HG03066 (cell line): Measurements from ENCODE around the gene SH3BGRL3.
"Not testable (repeated sequence)": the region's sequence is repeated elsewhere in the genome, so short reads cannot be mapped to it uniquely, and the experiment has no call there.

ENCODE experiments used
- ATAC-seq: cut with Tn5 transposase; IDR thresholded peaks from one replicate; pipeline ENCODE4 v1.9.1; 2021; ENCODE audit warnings: low read depth; ENCODE audit not compliant: unreplicated experiment

SH3BGRL3 gene

GRCh38 chr1:26290122-26290881 lies 10.4 kb downstream of the SH3BGRL3 start:
- no peak for ATAC-seq

GRCh38 chr1:26290882-26291261 lies 11.0 kb downstream of the SH3BGRL3 start:
- no peak for ATAC-seq

- ATAC-seq = no peak
Measured at GRCh38 chr1:26291433-26291832, 11.5 kb downstream of the SH3BGRL3 start.

- ATAC-seq = no peak
Measured at GRCh38 chr1:26291939-26292338, 12.1 kb downstream of the SH3BGRL3 start.

DNA sequence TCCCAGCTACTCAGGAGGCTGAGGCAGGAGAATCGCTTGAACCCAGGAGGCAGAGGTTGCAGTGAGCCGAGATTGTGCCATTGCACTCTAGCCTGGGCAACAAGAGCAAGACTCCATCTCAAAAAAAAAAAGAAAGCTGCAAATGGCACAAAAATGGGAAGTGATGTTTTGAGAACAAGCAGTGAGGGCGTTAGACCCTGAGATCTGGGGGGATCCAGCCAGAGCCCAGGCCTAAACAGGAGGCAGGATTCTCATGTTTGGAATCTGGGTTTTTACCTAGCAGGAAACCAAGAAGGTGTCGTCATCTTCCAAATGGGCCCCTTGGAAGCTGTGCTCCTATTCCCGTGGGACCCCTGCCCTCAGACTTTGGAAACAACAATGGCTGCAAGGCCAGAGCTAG lies 12.8 kb downstream of the SH3BGRL3 start:
- ATAC-seq = not testable (repeated sequence)

GRCh38 chr1:26293911-26294463 lies 14.1 kb downstream of the SH3BGRL3 start:
- no peak for ATAC-seq

- ATAC-seq = no peak
Measured at GRCh38 chr1:26295194-26296138, 15.6 kb downstream of the SH3BGRL3 start.

GRCh38 chr1:26296340-26297056 lies 16.6 kb downstream of the SH3BGRL3 start:
- ATAC-seq = no peak

DNA sequence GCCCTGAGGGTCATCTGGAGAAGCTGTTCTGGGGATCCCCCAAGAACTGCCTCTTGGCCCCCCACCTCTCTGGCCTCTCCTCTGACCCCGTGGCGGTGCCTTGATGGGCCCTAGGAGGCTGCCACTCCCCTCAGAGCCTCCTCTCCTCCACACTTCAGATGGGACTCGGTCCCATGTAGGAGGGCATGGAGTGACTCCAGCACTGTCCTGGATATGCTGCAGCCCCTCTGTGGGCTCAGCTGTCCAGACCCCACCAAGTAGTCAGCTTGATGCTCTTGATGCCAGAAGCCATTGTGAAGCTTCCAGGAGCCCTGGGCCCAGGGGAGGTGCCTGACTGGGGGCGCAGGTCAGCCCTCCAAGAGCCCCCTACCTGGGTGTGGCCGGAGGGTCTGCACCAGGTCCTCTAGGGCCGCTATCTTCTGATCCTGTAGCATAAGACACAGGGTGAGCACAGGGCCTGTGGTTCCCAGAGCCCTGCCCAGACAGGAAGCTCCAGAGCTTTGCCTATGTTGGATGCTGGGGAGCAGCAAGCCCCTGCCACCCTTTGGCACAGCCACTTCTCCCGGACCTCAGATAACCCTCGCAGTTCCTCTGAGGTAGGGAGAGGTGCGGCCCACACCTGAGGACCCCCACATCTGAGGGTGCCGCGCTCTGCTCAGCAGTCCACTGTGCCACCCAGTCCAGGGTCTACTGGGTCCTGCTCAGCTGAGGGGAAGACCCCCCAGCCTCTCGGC lies 17.3 kb downstream of the SH3BGRL3 start:
- no peak for ATAC-seq

DNA sequence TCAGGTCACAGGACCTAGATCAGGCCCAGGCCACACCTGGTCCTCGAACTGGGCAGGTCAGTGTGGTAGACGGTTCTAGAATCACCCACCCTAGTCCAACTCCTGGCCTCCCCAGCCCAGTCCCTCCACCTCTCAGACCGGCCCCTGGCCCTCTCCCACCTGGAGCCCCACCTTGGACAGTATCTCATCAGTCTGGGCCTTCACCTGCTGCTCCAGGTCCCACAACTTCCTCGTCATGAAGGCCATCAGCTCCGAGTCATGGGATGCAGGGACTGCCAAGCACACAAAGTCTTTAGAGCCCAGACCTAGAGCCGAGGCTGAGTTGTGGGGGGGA lies 17.9 kb downstream of the SH3BGRL3 start:
- ATAC-seq = no peak

DNA sequence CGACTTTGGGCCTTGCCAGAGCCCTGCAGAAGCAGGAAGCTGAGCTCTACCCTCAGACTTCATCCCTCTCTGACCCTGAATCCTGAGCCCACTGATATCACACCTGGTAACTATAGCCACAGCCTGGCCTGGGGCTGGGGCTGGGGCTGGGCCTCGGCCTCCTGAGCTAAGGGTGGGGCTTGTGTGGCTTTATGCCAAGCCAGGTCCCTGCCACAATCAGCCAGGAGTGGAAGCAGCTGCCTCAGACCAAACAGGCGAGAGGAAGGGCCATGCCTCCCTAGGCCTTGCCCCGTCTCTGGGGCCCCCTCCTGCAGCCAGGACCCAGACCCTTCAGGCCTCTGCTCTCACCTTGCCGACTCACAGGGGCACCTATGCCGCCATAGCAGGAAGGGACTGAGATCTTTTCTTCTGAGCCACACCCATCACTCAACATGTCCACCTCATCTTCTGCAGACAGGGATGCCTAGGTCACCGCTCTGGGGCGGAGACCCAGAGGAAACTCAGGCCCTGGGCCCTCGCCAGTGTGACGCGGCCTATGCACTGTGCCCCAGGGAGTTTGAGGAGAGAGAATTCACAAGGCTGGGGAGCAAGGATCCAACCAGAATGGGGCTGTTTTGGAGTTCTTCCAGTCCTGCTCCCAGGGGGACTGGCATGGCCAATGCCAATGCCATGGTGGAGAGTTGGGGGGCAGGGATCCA lies 20.8 kb downstream of the SH3BGRL3 start:
- ATAC-seq = no peak

GRCh38 chr1:26302733-26303405 lies 23.0 kb downstream of the SH3BGRL3 start:
- no peak for ATAC-seq

- ATAC-seq = no peak
Measured at GRCh38 chr1:26305667-26306289, 25.9 kb downstream of the SH3BGRL3 start.

- ATAC-seq = peak; percentile 99
Measured at GRCh38 chr1:26306290-26307229, 26.7 kb downstream of the SH3BGRL3 start, which contains the start of gene UBXN11. Gene UBXN11, minus strand, starts transcription at chr1:26306636. Its CDS starts 3,753 bp downstream, at chr1:26302883.

DNA sequence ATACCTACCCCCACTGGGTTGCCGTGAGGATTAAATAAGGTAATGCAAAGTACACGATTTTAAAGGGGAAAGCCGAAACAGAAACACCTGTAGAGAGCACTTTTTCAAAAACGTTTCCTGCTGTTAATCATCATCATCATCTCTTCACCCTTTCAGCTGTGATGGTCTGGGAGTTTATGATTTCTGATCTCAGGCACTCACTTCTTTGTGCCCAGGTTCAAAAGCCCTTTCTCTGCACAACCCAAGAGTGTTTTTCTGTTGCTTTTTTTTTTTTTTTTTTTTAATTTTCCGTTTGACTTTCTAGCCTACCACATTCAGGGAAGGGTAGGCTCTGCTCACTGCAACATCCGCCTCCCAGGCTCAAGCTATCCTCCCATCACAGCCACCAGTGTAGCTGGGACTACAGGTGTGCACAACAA lies 27.5 kb downstream of the SH3BGRL3 start:
- ATAC-seq = no peak

GRCh38 chr1:26307966-26308899 lies 28.3 kb downstream of the SH3BGRL3 start:
- not testable (repeated sequence) for ATAC-seq
